Stimulated activated naive CD8-positive, alpha-beta T cell treated with anti-CD3 and anti-CD28 coated beads, Interleukin-15, Interleukin-2, amounts not matched to agents 100 ng/mL and 50 ng/mL, for 24 hours (primary cell): Measurements from ENCODE around the gene ABLIM2.

Experiments
- H3K27ac Mint-ChIP-seq: one replicate; pipeline ENCODE4 v1.8.0; 2021; ENCODE audit warnings: mild to moderate bottlenecking, mixed read lengths
- H3K27me3 Mint-ChIP-seq: one replicate; pipeline ENCODE4 v1.8.0; 2021; ENCODE audit warnings: mixed read lengths
- H3K36me3 Mint-ChIP-seq: one replicate; pipeline ENCODE4 v1.8.0; 2021; ENCODE audit warnings: low read depth, mixed read lengths
- H3K4me1 Mint-ChIP-seq: one replicate; pipeline ENCODE4 v1.8.0; 2021; ENCODE audit warnings: low read depth, mixed read lengths
- H3K4me3 Mint-ChIP-seq: one replicate; pipeline ENCODE4 v1.8.0; 2021; ENCODE audit warnings: mild to moderate bottlenecking, mixed read lengths
- H3K9me3 Mint-ChIP-seq: one replicate; pipeline ENCODE4 v1.8.0; 2021; ENCODE audit warnings: mixed read lengths

ABLIM2 gene

DNA sequence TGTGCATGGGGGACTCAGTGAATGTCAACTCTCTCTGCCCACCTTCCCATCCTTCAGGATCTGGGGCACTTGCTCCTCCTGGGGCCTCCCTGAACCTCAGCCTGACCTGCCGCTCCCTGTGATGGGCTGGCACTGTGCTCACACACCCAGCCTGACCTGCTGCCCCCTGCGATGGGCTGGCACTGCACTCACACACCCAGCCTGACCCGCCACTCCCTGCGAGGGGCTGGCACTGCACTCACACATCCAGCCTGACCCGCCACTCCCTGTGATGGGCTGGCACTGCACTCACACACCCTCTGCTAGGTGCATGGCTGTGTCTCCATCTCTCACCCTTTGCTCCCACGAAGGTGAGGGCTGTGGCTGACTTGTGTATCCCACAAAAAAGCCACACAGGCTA, 103.4 kb downstream of the ABLIM2 start:
- H3K27me3 Mint-ChIP-seq = no peaks in the 10 kb centered on the region
- no peaks in the 10 kb centered on the region for H3K4me1 Mint-ChIP-seq
- no peak overlapping the region for H3K27ac Mint-ChIP-seq
- peaks cover 6% of the 10 kb centered on the region for H3K36me3 Mint-ChIP-seq
- H3K9me3 Mint-ChIP-seq = peaks cover 3% of the 10 kb centered on the region
- H3K4me3 Mint-ChIP-seq = no peak overlapping the region

DNA sequence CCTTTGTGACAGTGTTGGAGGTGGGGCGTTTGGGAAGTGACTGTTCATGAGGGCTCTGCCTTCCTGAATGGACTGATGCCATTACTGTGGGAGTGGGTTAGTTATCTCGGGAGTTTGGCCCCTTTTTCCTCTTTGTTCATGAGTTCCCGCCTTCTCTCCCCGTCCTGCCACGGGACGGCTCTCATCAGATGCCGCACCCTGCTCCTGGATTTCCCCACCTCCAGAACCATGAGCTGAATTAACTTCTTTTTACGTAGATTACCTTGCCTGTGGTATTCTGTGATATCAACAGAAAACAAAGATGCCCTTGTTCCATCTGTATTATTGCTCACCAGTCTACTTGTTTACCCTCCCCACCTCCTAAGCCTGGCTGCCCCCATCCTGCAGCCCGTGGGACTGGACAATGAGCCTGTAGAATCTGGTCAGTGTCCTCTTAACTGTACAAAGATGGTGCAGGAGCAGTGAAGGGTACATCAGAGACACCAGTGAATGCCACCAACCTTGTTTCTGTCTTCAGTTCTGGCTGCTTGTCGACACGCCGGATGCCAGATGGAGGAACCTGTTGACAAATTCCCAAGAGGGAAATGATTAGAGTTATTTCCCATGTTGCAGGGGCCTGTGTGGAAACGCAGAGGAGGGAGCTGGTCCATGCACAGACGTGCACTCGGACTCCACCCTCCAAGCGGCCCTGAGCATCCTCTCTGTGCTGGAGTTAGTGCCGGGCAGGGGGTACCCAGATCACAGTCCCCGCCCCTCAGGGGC, 104.7 kb downstream of the ABLIM2 start:
- Mint-ChIP-seq H3K4me1 (no peaks in the 10 kb centered on the region), H3K9me3 (peaks cover 3% of the 10 kb centered on the region), H3K36me3 (peaks cover 6% of the 10 kb centered on the region), H3K27me3 (peaks cover 4% of the 10 kb centered on the region), H3K27ac (no peak overlapping the region), H3K4me3 (no peak overlapping the region)

DNA sequence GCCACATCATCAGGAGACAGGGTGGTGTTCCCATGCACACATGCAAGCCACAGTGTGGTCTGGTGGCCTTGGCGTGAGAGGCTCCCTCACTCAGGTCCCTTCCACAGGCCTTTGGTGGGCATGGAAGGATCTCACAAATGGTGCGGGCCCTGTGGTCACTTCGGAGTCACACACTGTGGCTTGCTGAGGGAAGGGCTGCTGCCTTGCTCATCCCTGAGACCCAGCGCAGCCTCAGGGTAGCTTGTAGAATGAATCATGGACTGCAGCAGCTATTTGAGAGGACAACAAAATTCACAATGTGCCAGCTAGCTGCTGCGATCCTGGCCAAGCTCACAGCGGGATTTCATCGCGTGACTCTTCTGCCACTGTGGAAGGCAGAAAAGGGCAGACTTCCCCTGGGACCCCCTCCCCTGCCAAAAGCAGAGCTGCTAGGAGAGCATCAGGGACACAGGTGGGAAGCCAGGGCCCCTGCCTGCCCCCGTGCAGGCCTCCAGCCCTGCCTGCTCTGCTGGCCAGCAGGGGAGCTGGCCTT, 106.4 kb downstream of the ABLIM2 start:
- H3K27me3 Mint-ChIP-seq = peaks cover 4% of the 10 kb centered on the region
- no peak overlapping the region for H3K27ac Mint-ChIP-seq
- H3K36me3 Mint-ChIP-seq = peaks cover 4% of the 10 kb centered on the region
- H3K4me1 Mint-ChIP-seq = no peaks in the 10 kb centered on the region
- no peak overlapping the region for H3K4me3 Mint-ChIP-seq
- peaks cover 3% of the 10 kb centered on the region for H3K9me3 Mint-ChIP-seq

DNA sequence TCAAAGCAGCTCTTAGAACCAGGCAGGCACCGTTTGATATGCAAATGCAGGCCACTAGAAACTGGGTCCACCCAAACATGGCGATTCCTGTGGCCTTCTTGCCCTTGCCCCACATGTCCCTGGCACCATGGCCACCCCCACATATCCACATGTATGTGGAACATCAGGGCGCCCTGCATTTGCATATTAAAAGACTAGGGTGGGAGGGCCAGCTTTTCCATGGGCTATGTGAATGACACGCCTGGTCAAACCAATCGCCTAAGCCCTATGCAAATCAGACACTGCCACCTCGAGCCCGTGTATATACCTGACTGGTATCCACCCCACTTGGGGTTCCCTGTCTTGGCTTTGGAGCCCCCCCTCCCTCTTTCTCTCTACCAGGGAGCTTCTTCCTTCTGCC, 107.0 kb downstream of the ABLIM2 start:
- peaks cover 4% of the 10 kb centered on the region for H3K27me3 Mint-ChIP-seq
- no peaks in the 10 kb centered on the region for H3K4me1 Mint-ChIP-seq
- peaks cover 3% of the 10 kb centered on the region for H3K9me3 Mint-ChIP-seq
- no peak overlapping the region for H3K27ac Mint-ChIP-seq
- H3K36me3 Mint-ChIP-seq = peaks cover 4% of the 10 kb centered on the region
- no peak overlapping the region for H3K4me3 Mint-ChIP-seq

DNA sequence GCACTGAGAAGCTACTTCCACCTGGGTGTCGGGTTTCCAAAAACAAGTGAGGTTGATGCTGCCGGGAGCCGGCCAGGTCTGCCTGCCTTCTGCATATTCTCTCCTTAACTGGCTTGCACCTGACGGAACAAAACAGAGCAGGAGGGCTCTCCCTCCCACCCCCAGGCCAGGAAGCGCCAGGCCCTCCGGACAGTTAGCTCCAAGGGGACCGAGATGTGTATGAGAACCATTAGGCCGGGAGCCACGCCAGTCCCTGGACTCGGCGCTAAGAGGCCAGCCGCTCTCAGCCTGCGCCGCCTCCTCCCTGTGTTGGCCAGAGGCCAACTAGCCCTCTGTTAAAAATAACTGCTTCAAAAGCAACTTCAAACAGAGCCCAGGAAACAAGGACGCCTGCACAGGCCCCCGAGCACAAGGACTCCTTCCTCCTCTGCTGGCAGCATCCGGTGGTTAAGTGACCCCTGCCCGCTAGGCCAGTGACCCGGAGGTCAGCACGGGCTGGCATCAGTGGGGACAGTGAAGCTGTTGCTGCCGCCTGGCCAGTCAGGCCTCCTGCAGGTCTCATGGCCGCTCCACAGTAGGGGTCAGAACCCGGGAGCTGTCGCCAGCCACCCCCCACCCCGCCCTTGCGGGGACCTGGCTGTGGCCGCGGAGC, 107.9 kb downstream of the ABLIM2 start:
- Mint-ChIP-seq H3K9me3 (peaks cover 3% of the 10 kb centered on the region), H3K27ac (no peak overlapping the region), H3K4me1 (no peaks in the 10 kb centered on the region)

DNA sequence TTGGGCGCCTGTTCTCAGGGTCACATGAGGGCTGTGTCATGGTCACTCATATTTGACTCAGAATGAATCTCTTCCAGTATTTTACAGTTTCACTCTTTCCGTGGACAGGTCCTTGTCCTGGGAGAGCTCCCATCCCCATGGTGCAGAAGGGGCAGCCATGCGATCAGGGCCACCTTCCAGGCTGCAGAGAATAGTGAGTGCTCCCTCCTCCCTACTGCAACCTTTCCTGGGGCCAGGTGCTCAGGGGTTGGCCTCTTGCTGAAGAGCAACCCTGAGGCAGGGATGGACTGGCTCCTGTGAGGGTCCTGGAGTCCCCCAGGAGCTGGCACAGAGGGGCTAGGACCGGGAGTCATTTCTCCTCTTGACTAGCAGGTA, 108.4 kb downstream of the ABLIM2 start:
- peaks cover under 1% of the 10 kb centered on the region for H3K9me3 Mint-ChIP-seq
- no peaks in the 10 kb centered on the region for H3K4me1 Mint-ChIP-seq

More for the DNA sequence above, 107.9 kb downstream of the ABLIM2 start:
- no peak overlapping the region for H3K4me3 Mint-ChIP-seq
- peaks cover 4% of the 10 kb centered on the region for H3K36me3 Mint-ChIP-seq
- H3K27me3 Mint-ChIP-seq = peaks cover 4% of the 10 kb centered on the region

DNA sequence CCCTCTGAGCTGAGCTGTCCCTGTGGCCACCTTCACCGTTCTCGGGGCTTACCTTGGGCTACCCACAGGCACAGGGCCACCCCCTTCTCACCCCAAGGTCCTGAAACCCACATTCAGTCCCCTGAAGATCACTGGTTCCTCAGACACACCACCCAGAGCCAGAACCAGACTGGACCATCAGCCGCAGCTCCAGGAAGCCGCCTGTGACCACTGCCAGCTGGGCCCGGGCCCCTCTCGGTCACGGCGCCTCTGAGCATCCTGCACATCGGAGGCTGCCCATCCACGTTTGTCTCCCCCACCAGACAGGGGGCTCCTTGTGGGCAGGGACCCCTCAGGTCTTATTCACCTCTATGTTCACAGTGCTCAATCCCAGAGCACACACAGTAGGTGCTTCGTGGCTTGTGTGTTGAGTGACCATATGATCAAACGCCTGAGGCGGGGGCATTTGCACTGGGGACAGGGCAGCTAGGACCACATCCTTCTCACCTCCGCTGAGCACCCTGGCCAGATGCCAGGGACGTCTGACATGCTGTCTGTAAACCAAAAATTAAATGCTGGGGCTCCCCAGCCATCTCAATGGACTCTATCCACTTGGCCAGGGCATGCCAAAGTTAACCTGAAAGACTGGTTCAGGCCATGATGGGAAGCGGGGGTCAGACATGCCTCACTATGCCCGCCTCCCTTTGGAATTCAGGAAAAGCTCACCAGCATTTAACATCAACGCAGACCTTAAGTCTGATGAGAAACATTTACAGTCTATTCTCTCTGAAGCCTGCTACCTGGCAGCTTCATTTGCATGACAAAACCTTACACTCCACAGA, 109.5 kb downstream of the ABLIM2 start:
- H3K27me3 Mint-ChIP-seq = peaks cover 4% of the 10 kb centered on the region
- H3K4me3 Mint-ChIP-seq = no peak overlapping the region

More for the DNA sequence above, 108.4 kb downstream of the ABLIM2 start:
- H3K27ac Mint-ChIP-seq = no peak overlapping the region
- no peak overlapping the region for H3K4me3 Mint-ChIP-seq
- peaks cover 4% of the 10 kb centered on the region for H3K27me3 Mint-ChIP-seq
- H3K36me3 Mint-ChIP-seq = peaks cover 4% of the 10 kb centered on the region

DNA sequence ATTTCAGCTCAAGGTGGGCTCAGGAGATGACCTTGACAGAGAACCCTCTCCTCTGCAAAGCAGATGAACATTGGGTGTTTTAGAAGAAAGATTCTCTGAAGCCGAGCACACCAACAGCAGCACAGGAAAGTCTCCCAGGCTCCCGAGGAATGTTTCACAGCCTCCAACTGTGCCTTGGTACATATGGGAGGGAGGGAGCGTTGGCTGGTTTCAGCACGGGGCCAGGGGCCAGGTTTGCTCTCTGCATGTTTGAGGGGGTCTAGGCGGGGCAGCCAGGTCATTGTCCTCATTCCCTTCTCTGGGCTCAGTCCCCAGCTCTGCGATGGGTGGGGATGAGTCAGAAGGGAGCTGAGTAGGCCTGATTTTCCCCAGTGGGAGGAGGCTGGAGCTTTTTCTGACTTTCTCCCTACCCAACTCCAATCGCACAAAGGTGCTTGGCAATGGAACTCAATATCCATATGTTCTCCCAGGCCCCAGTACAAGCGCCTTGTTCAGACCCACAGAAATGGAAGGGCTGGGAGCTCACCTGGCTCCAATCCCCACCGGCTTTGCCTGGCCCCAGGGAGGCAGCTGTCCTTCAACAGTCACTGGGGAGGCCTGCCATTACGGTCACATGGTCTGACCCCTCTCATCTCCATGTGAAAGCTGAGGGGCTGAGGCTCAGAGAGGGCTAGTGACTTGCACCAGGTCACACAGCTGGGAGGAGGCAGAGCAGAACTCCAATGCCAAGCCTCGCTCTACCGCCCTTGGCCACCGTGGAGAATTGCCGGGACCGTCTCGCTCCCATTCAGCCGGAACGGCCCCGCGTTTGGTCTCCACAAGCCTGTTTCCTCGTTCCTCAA, 110.6 kb downstream of the ABLIM2 start:
- peaks cover 4% of the 10 kb centered on the region for H3K27me3 Mint-ChIP-seq
- H3K9me3 Mint-ChIP-seq = no peaks in the 10 kb centered on the region
- H3K4me1 Mint-ChIP-seq = no peaks in the 10 kb centered on the region
- no peak overlapping the region for H3K4me3 Mint-ChIP-seq
- no peak overlapping the region for H3K27ac Mint-ChIP-seq
- H3K36me3 Mint-ChIP-seq = no peaks in the 10 kb centered on the region

More for the DNA sequence above, 109.5 kb downstream of the ABLIM2 start:
- Mint-ChIP-seq H3K27ac (no peak overlapping the region), H3K9me3 (no peaks in the 10 kb centered on the region), H3K36me3 (peaks cover 4% of the 10 kb centered on the region), H3K4me1 (no peaks in the 10 kb centered on the region)

DNA sequence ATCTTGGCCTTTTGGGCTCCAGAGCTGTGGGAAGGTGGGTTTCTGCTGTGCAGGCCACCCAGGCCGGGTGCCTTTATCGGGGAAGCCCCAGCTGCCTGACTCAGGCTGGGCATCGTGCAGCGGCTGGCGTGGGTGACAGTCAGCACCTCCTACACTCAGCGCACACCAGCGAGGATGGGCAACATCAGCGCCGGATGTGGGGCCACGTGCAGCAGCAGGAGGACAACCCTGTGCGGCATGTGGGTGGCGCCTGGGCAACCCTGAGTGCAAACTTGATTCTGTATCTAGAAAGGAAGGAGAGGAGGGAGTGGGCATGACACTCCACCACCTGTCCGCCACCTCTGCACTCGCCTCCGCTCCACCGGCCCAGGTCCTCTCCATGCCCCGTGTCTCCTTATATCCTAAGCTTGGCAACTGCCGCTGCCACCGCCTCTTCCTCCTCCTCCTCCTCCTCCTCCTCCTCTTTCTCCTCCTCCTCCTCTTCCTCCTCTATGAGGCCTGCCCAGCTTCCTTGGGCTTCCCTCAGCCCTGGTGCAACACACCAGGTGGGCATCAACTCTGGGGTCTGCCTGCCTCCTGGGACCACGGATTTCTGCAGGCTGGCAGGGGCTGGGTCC, 111.6 kb downstream of the ABLIM2 start:
- peaks cover 4% of the 10 kb centered on the region for H3K27me3 Mint-ChIP-seq
- no peaks in the 10 kb centered on the region for H3K4me1 Mint-ChIP-seq
- H3K36me3 Mint-ChIP-seq = no peaks in the 10 kb centered on the region
- no peak overlapping the region for H3K4me3 Mint-ChIP-seq
- H3K9me3 Mint-ChIP-seq = no peaks in the 10 kb centered on the region
- no peak overlapping the region for H3K27ac Mint-ChIP-seq

DNA sequence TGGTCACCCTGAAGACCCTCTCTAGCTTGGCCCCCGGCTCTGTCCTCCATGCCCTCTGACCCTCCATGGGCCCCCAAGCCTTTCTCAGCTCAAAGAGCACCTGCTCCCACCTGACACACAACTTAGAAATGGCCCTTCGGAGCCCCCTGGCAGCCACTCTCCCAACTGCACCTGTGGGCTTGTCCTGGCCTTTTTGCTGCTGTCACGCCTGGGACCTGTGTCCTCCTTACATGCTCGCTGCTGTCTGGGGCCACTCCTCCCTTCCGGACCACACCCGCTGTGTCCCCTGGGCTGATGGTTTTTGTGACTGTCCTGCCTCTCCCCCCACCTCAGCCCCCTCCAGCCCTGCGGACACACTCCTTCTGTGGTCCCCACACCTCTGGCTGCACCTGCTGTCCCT, 112.7 kb downstream of the ABLIM2 start:
- peaks cover 4% of the 10 kb centered on the region for H3K27me3 Mint-ChIP-seq
- H3K4me3 Mint-ChIP-seq = no peak overlapping the region
- H3K36me3 Mint-ChIP-seq = no peaks in the 10 kb centered on the region
- no peaks in the 10 kb centered on the region for H3K9me3 Mint-ChIP-seq
- no peaks in the 10 kb centered on the region for H3K4me1 Mint-ChIP-seq
- no peak overlapping the region for H3K27ac Mint-ChIP-seq

DNA sequence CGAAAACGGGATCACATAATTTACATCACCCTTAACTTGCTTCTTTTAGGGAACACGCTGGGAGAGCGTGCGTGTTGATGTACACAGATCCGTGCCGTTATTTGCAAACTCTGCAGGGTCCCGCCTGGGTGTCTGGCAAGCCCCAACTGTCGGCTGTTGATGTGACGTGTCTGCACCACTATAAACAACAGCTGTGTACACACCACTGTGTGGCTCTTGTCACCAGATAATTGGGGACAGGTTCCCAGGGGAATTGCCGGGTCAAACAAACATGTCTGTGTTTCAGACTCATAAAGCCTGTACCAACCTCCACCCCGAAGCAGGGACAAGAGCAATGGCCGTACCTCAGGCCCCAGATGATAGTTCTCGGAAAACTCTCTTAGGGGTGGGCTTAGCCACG, 113.9 kb downstream of the ABLIM2 start:
- H3K36me3 Mint-ChIP-seq = no peaks in the 10 kb centered on the region
- H3K4me1 Mint-ChIP-seq = no peaks in the 10 kb centered on the region
- no peak overlapping the region for H3K4me3 Mint-ChIP-seq
- H3K27ac Mint-ChIP-seq = no peak overlapping the region
- no peaks in the 10 kb centered on the region for H3K27me3 Mint-ChIP-seq
- no peaks in the 10 kb centered on the region for H3K9me3 Mint-ChIP-seq

DNA sequence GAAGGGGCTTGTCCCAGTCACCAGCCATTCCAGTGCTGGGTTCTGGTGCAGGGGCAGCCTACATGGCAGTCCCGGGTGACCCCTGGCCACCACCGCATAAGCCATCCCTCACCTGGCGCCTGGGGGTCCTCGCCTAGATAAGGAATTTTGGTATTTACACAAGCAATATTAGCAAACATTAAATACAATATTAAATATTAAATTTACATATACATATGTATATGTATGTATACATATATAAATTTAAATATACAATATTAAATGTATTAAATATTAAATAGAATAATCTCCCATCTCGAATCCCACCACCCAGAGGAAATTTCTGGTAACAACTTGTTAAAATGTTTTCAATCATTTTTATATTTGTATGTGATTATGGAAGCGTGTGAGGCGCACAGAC, 114.4 kb downstream of the ABLIM2 start:
- Mint-ChIP-seq H3K4me1 (no peaks in the 10 kb centered on the region), H3K27me3 (no peaks in the 10 kb centered on the region), H3K9me3 (no peaks in the 10 kb centered on the region), H3K36me3 (no peaks in the 10 kb centered on the region), H3K27ac (no peak overlapping the region), H3K4me3 (no peak overlapping the region)

DNA sequence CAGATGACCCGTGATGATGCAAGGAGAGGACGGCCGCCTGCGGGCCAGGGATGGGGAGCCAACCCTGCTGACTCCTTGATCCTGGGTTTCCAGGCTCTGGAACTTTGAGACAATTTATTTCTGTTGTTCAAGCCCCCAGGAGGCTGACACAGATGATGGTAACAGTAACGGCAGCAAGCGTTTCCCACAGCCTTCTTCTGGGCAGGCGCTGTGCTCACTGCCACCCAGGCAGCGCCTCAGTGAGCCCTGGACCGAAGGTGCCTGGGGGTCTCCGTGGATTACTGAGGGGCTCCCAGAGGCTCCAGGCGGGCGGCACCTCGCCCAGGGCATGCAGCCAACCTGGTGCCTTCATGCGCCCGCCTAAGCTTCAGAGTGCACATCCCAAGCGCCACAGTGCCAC, 115.0 kb downstream of the ABLIM2 start:
- Mint-ChIP-seq H3K27me3 (no peaks in the 10 kb centered on the region), H3K4me1 (no peaks in the 10 kb centered on the region), H3K36me3 (no peaks in the 10 kb centered on the region), H3K27ac (no peak overlapping the region), H3K4me3 (no peak overlapping the region), H3K9me3 (no peaks in the 10 kb centered on the region)

DNA sequence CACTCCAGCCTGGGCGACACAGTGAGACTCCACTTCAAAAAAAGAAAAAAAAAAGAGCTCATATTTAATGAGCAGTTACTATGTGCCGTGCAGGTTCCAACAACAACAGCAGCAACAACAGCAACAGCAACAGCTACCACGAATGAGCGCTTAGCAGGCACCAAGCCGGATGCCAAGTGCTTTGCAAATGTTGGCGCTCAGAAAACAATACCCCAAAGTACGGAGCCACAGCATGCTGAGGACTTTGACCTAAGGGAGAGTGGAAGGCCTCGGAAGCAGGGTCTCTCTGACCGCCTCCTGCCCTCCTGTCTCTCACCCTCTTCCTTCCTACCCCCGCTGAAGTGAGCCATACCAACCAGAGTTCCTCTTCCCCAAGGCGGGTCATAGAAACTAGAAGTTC, 116.7 kb downstream of the ABLIM2 start:
- Mint-ChIP-seq H3K9me3 (no peaks in the 10 kb centered on the region), H3K4me1 (no peaks in the 10 kb centered on the region), H3K27ac (no peak overlapping the region), H3K27me3 (no peaks in the 10 kb centered on the region), H3K36me3 (no peaks in the 10 kb centered on the region), H3K4me3 (no peak overlapping the region)
